CD4-positive, alpha-beta T cell treated with Interleukin-2 at 100 ng/mL for 4 hours (primary cell): Measurements from ENCODE around the gene SOX5.
"Not testable (repeated sequence)": the region's sequence is repeated elsewhere in the genome, so short reads cannot be mapped to it uniquely, and the experiment has no call there.

Source experiments
- DNase-seq: peaks from one replicate; pipeline ENCODE4 v3.0.0-alpha.2; 2020; ENCODE audit warnings: low spot score

Gene SOX5

GRCh38 chr12:23540572-23540971, 408.9 kb downstream of the SOX5 start:
- DNase-seq = no peak

- DNase-seq = no peak
Observed at GRCh38 chr12:23536293-23536692, 413.2 kb downstream of the SOX5 start.

- DNase-seq = no peak
Observed at GRCh38 chr12:23535441-23535840, 414.0 kb downstream of the SOX5 start.

GRCh38 chr12:23534196-23534595, 415.3 kb downstream of the SOX5 start:
- DNase-seq = no peak

- no peak for DNase-seq
Observed at GRCh38 chr12:23533699-23534098, 415.8 kb downstream of the SOX5 start.

GRCh38 chr12:23533265-23533664, 416.2 kb downstream of the SOX5 start:
- no peak for DNase-seq

GRCh38 chr12:23528316-23528715, 421.2 kb downstream of the SOX5 start:
- no peak for DNase-seq

GRCh38 chr12:23525450-23526072, 423.9 kb downstream of the SOX5 start:
- no peak for DNase-seq

- no peak for DNase-seq
Observed at GRCh38 chr12:23523339-23523738, 426.1 kb downstream of the SOX5 start.

- DNase-seq = not testable (repeated sequence)
Observed at GRCh38 chr12:23519444-23519843, 430.0 kb downstream of the SOX5 start.

- DNase-seq = not testable (repeated sequence)
Observed at GRCh38 chr12:23515785-23516184, 433.7 kb downstream of the SOX5 start.

- DNase-seq = no peak
Observed at GRCh38 chr12:23510484-23510883, 439.0 kb downstream of the SOX5 start.

GRCh38 chr12:23509832-23510231, 439.6 kb downstream of the SOX5 start:
- DNase-seq = not testable (repeated sequence)

- not testable (repeated sequence) for DNase-seq
Observed at GRCh38 chr12:23507785-23508184, 441.7 kb downstream of the SOX5 start.

- not testable (repeated sequence) for DNase-seq
Observed at GRCh38 chr12:23505736-23506135, 443.7 kb downstream of the SOX5 start.

- no peak for DNase-seq
Observed at GRCh38 chr12:23504641-23505399, 444.6 kb downstream of the SOX5 start.

- DNase-seq = no peak
Observed at GRCh38 chr12:23504043-23504442, 445.4 kb downstream of the SOX5 start.

- DNase-seq = no peak
Observed at GRCh38 chr12:23503544-23503943, 445.9 kb downstream of the SOX5 start.

GRCh38 chr12:23502259-23502658, 447.2 kb downstream of the SOX5 start:
- DNase-seq = no peak

- DNase-seq = no peak
Observed at GRCh38 chr12:23495472-23495871, 454.0 kb downstream of the SOX5 start.

- no peak for DNase-seq
Observed at GRCh38 chr12:23493672-23494071, 455.8 kb downstream of the SOX5 start.

- not testable (repeated sequence) for DNase-seq
Observed at GRCh38 chr12:23491029-23491428, 458.4 kb downstream of the SOX5 start.

GRCh38 chr12:23488130-23488529, 461.3 kb downstream of the SOX5 start:
- no peak for DNase-seq

GRCh38 chr12:23484238-23484637, 465.2 kb downstream of the SOX5 start:
- DNase-seq = no peak
